PC-9 (cell line): ENCODE measurements around the gene SGK2. TPM values are rescaled to one million over a fixed set of nuclear protein-coding genes. Genes with fewer than 3 reads are reported as not detected.

Experiments
- total RNA-seq: library from RNA; stranded (reverse); gene quantifications from 2 replicates; pipeline ENCODE4 v1.2.3, GENCODE V29; 2021

Gene SGK2
- total RNA-seq, 1 experiment from 2014 or later, result 3.1 TPM

Other genes with a start within 250 kb of the SGK2 start
- gene SRSF6, start 101.1 kb upstream of the SGK2 start, total RNA-seq, result 100 and 136 TPM in 2 replicates
- gene L3MBTL1, start 51.3 kb upstream of the SGK2 start, total RNA-seq, result 34.9 and 42.7 TPM in 2 replicates
- 43.2 and 46.4 TPM in 2 replicates for gene IFT52, start 31.9 kb downstream of the SGK2 start, total RNA-seq
- 124 and 152 TPM in 2 replicates for gene MYBL2, start 108.1 kb downstream of the SGK2 start, total RNA-seq
- gene GTSF1L, start 168.0 kb downstream of the SGK2 start, total RNA-seq, result not detected in 2 replicates